B cell (primary cell): Measurements from ENCODE around the gene DNAJC4. TPM values are rescaled to one million over a fixed set of nuclear protein-coding genes. Genes with fewer than 3 reads are reported as not detected.
A peak's percentile ranks its signal among the peaks of the same experiment; 100 is the strongest.

Source experiments
- ATAC-seq: fragments of 200-7000 bp; cut with Tn5 transposase; one replicate; pipeline ENCODE4 v1.10.0; 2021; ENCODE audit warnings: low read depth, mild to moderate bottlenecking, moderate number of reproducible peaks, moderate library complexity
- CTCF ChIA-PET: fragments of 350-600 bp; sonication (Branson Sonifier 250); formaldehyde crosslinking; loops from one replicate; lab custom pipeline; 2021; ENCODE audit warnings: antibody characterized with exemption, inconsistent platforms; lab: Charles Lee
- POLR2A ChIA-PET: fragments of 350-600 bp; sonication (Branson Sonifier 250); formaldehyde crosslinking; loops from one replicate; lab custom pipeline; 2021; ENCODE audit warnings: antibody characterized with exemption; lab: Charles Lee
- DNase-seq: peaks from one replicate; pipeline ENCODE4 v3.0.0; 2013
- H2AFZ ChIP-seq: 2 replicates; pipeline ENCODE4 v1.6.1; 2012; ENCODE audit warnings: mild to moderate bottlenecking, low read depth, low read length; ENCODE audit not compliant: insufficient read depth, poor library complexity, severe bottlenecking
- H3K27ac ChIP-seq, 2 donors: 1 replicate in 1 of 2; 2 replicates in 1 of 2; pipeline ENCODE4 v1.5.1; 2012 to 2013; ENCODE audit warnings: low read length in 2 of 2, mild to moderate bottlenecking in 2 of 2, moderate library complexity in 1 of 2
- H3K27me3 ChIP-seq, 4 experiments: fragments of 200-600 bp in 1 of 4; sonication (generic) in 1 of 4; replicated peaks in 1 of 4; 1 replicate in 2 of 4; 2 replicates in 2 of 4; pipeline versions ENCODE4 v1.6.1 to v1.7.0; 2013 to 2016; ENCODE audit warnings: low read length in 3 of 4, mild to moderate bottlenecking in 2 of 4, mixed read lengths in 1 of 4, moderate library complexity in 1 of 4; ENCODE audit not compliant: insufficient read depth in 4 of 4, control insufficient read depth in 3 of 4; ENCODE audit errors: control extremely low read depth in 1 of 4
- H3K36me3 ChIP-seq, 2 experiments: replicated peaks in 1 of 2; 1 replicate in 1 of 2; 2 replicates in 1 of 2; pipeline versions ENCODE4 v1.6.1 to v1.7.1; 2013; ENCODE audit warnings: low read length in 1 of 2; ENCODE audit not compliant: insufficient read depth in 2 of 2, control insufficient read depth in 1 of 2; ENCODE audit errors: control extremely low read depth in 1 of 2, extremely low read depth in 1 of 2
- H3K4me1 ChIP-seq, 2 donors: fragments of 200-600 bp in 1 of 2; sonication (generic) in 1 of 2; 1 replicate in 1 of 2; 2 replicates in 1 of 2; pipeline versions ENCODE4 v1.5.1 to v1.6.1; 2013 to 2017; ENCODE audit warnings: low read length in 2 of 2; ENCODE audit not compliant: control insufficient read depth in 2 of 2, insufficient read depth in 2 of 2
- H3K4me2 ChIP-seq: replicated peaks from 2 replicates; pipeline ENCODE3; 2012; ENCODE audit warnings: mild to moderate bottlenecking, low read depth, low read length; ENCODE audit not compliant: poor library complexity, severe bottlenecking
- H3K4me3 ChIP-seq, 5 experiments: fragments of 200-600 bp in 1 of 5; sonication (generic) in 1 of 5; 1 replicate in 3 of 5; 2 replicates in 2 of 5; pipeline versions ENCODE4 v1.5.1 to v1.7.0; 2011 to 2016; ENCODE audit warnings: low read length in 4 of 5, mild to moderate bottlenecking in 4 of 5, low read depth in 2 of 5, control low read depth in 1 of 5, moderate library complexity in 1 of 5; ENCODE audit not compliant: insufficient read depth in 1 of 5; ENCODE audit errors: control extremely low read depth in 1 of 5, extremely low read depth in 1 of 5
- H3K79me2 ChIP-seq: fragments of 200-600 bp; sonication (generic); one replicate; pipeline ENCODE4 v1.6.0; 2016; ENCODE audit warnings: low read length; ENCODE audit not compliant: control insufficient read depth, insufficient read depth
- H3K9ac ChIP-seq: fragments of 200-600 bp; sonication (generic); 2 replicates; pipeline ENCODE4 v1.6.1; 2017; ENCODE audit warnings: mild to moderate bottlenecking, low read length, moderate library complexity
- H3K9me3 ChIP-seq, 3 donors: one replicate each; pipeline versions ENCODE4 v1.6.1 to v1.7.1; 2013; ENCODE audit warnings: low read length in 2 of 3; ENCODE audit not compliant: control insufficient read depth in 2 of 3, insufficient read depth in 1 of 3; ENCODE audit errors: control extremely low read depth in 1 of 3
- H4K20me1 ChIP-seq: 2 replicates; pipeline ENCODE4 v1.6.0; 2012; ENCODE audit warnings: mild to moderate bottlenecking, low read length; ENCODE audit not compliant: insufficient read depth, control insufficient read depth, poor library complexity, severe bottlenecking
- H3K27ac Mint-ChIP-seq: one replicate; pipeline ENCODE4 v1.8.0; 2021; ENCODE audit warnings: mixed read lengths
- H3K27me3 Mint-ChIP-seq: one replicate; pipeline ENCODE4 v1.8.0; 2021; ENCODE audit warnings: mixed read lengths
- H3K4me1 Mint-ChIP-seq: one replicate; pipeline ENCODE4 v1.8.0; 2021; ENCODE audit warnings: mixed read lengths
- H3K4me3 Mint-ChIP-seq: one replicate; pipeline ENCODE4 v1.8.0; 2021; ENCODE audit warnings: mixed read lengths
- H3K9me3 Mint-ChIP-seq: one replicate; pipeline ENCODE4 v1.8.0; 2022; ENCODE audit warnings: mixed read lengths; ENCODE audit not compliant: insufficient read depth
- EZH2 ChIP-seq: IDR thresholded peaks from 2 replicates; pipeline ENCODE4 v1.6.1; 2012; ENCODE audit warnings: borderline replicate concordance, low read depth, mild to moderate bottlenecking, moderate library complexity, low read length; ENCODE audit not compliant: insufficient read depth, poor library complexity, severe bottlenecking
- WGBS: methylation state at CpG from one replicate; pipeline ENCODE4 v1.1.5; 2013; ENCODE audit warnings: missing lambda C conversion rate; ENCODE audit not compliant: insufficient coverage; 5-methylcytosine and 5-hydroxymethylcytosine counted together
- intact Hi-C: fragments of 100-400 bp; cut with micrococcal nuclease; formaldehyde crosslinking; loops from one replicate; pipeline ENCODE4 v1.10.0; 2022
- polyA plus RNA-seq: library from polyadenylated mRNA; depleted of rRNA; stranded (reverse); fragments of >200 nt; gene quantifications from 2 replicates; pipeline ENCODE4 v1.2.3, GENCODE V29; 2012
- total RNA-seq, 2 donors: library from RNA; stranded (reverse); fragments of 120-200 nt in 1 of 2; gene quantifications; 1 replicate in 1 of 2; 2 replicates in 1 of 2; pipeline versions ENCODE4 v1.2.3 to v1.2.4, GENCODE V29; 2013 to 2022
- TF ChIP-seq, protein P1 (sequence below): fragments of 200-600 bp; IDR thresholded peaks from one replicate; pipeline ENCODE4 v1.8.0; 2022; ENCODE audit warnings: antibody characterized with exemption, mild to moderate bottlenecking

The DNAJC4 gene
- total and polyA plus RNA-seq, 2 donors (not counting 1 experiment from before 2014, with no cell fraction given), result 74.4 to 105 TPM

GRCh38 chr11:64224891-64225607, 5.3 kb upstream of the DNAJC4 start:
- no peak overlapping the region for H2AFZ ChIP-seq
- H3K4me1 ChIP-seq, result peaks cover 26 to 40% of the 10 kb centered on the region in 2 donors
- ChIA-PET CTCF (interaction anchor here (1.3 to 5.2 kb wide), 7 partner anchors 8 to 46 kb away, joined by 3 to 70 read pairs (median 6); partner anchors contain the start of genes FERMT3 and FKBP2), POLR2A (interaction anchor here (1.2 to 6.3 kb wide), 3 partner anchors 14 to 19 kb away, joined by 3 to 78 read pairs (median 4); partner anchors contain the start of gene FERMT3)
- Mint-ChIP-seq H3K9me3 (no peaks in the 10 kb centered on the region), H3K4me1 (peaks cover 37% of the 10 kb centered on the region), H3K27me3 (no peaks in the 10 kb centered on the region), H3K27ac (peak overlapping the region; percentile 93), H3K4me3 (peak overlapping the region; percentile 91)
- H3K27me3 ChIP-seq, result no peaks in the 10 kb centered on the region
- H3K36me3 ChIP-seq, result peaks cover 0 to 31% of the 10 kb centered on the region in 2 experiments
- 72% methylated on average over 22 of the region's 22 CpGs for WGBS
- TF ChIP-seq EZH2, result no peak
- TF ChIP-seq, protein P1, sequence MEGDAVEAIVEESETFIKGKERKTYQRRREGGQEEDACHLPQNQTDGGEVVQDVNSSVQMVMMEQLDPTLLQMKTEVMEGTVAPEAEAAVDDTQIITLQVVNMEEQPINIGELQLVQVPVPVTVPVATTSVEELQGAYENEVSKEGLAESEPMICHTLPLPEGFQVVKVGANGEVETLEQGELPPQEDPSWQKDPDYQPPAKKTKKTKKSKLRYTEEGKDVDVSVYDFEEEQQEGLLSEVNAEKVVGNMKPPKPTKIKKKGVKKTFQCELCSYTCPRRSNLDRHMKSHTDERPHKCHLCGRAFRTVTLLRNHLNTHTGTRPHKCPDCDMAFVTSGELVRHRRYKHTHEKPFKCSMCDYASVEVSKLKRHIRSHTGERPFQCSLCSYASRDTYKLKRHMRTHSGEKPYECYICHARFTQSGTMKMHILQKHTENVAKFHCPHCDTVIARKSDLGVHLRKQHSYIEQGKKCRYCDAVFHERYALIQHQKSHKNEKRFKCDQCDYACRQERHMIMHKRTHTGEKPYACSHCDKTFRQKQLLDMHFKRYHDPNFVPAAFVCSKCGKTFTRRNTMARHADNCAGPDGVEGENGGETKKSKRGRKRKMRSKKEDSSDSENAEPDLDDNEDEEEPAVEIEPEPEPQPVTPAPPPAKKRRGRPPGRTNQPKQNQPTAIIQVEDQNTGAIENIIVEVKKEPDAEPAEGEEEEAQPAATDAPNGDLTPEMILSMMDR, result no peak
- H3K27ac ChIP-seq, result peak overlapping the region; percentile 5 to 82
- H3K4me2 ChIP-seq, result peak overlapping the region; percentile 98
- peaks cover 13% of the 10 kb centered on the region for H4K20me1 ChIP-seq
- peak overlapping the region; percentile 64 to 97 (median 92) for H3K4me3 ChIP-seq
- peak overlapping the region; percentile 85 for H3K9ac ChIP-seq
- peaks cover 21% of the 10 kb centered on the region for H3K79me2 ChIP-seq
- no peaks in the 10 kb centered on the region for H3K9me3 ChIP-seq
- DNase-seq, result no peak
- ATAC-seq, result no peak
- intact Hi-C loops, result no loop called here
